Neutrophil (primary cell): ENCODE measurements around the gene URI1.

Experiments used
- H3K27ac ChIP-seq: fragments of 200-600 bp; sonication (generic); 2 replicates; pipeline ENCODE4 v1.5.1; 2016; ENCODE audit warnings: mild to moderate bottlenecking, moderate library complexity
- H3K27me3 ChIP-seq: fragments of 200-600 bp; sonication (generic); 2 replicates; pipeline ENCODE4 v1.6.0; 2016; ENCODE audit warnings: mild to moderate bottlenecking
- H3K36me3 ChIP-seq: fragments of 200-600 bp; sonication (generic); 2 replicates; pipeline ENCODE4 v1.5.1; 2017
- H3K4me1 ChIP-seq, 2 experiments: fragments of 200-600 bp in 1 of 2; sonication (generic) in 1 of 2; 1 replicate in 1 of 2; 2 replicates in 1 of 2; pipeline versions ENCODE4 v1.5.1 to v1.6.1; 2013 to 2016; ENCODE audit warnings: low read depth in 1 of 2, low read length in 1 of 2, mild to moderate bottlenecking in 1 of 2, moderate library complexity in 1 of 2; ENCODE audit not compliant: control insufficient read depth in 1 of 2, insufficient read depth in 1 of 2
- H3K4me3 ChIP-seq, 2 experiments: fragments of 200-600 bp in 1 of 2; sonication (generic) in 1 of 2; 1 replicate in 1 of 2; 2 replicates in 1 of 2; pipeline ENCODE4 v1.5.1; 2013 to 2016; ENCODE audit warnings: low read depth in 1 of 2, low read length in 1 of 2, mild to moderate bottlenecking in 1 of 2, moderate library complexity in 1 of 2
- H3K9me3 ChIP-seq: fragments of 200-600 bp; sonication (generic); 2 replicates; pipeline ENCODE4 v1.5.1; 2016
- TF ChIP-seq, protein P1 (sequence below): fragments of 200-600 bp; sonication (generic); IDR thresholded peaks from 2 replicates; pipeline ENCODE4 v1.5.1; 2016; ENCODE audit warnings: antibody characterized with exemption

The URI1 gene

GRCh38 chr19:30053558-30053957, 111.5 kb downstream of the URI1 start:
- H3K27me3 ChIP-seq = no peaks in the 10 kb centered on the region
- H3K4me3 ChIP-seq = no peak overlapping the region
- no peak overlapping the region for H3K27ac ChIP-seq
- TF ChIP-seq, protein P1, sequence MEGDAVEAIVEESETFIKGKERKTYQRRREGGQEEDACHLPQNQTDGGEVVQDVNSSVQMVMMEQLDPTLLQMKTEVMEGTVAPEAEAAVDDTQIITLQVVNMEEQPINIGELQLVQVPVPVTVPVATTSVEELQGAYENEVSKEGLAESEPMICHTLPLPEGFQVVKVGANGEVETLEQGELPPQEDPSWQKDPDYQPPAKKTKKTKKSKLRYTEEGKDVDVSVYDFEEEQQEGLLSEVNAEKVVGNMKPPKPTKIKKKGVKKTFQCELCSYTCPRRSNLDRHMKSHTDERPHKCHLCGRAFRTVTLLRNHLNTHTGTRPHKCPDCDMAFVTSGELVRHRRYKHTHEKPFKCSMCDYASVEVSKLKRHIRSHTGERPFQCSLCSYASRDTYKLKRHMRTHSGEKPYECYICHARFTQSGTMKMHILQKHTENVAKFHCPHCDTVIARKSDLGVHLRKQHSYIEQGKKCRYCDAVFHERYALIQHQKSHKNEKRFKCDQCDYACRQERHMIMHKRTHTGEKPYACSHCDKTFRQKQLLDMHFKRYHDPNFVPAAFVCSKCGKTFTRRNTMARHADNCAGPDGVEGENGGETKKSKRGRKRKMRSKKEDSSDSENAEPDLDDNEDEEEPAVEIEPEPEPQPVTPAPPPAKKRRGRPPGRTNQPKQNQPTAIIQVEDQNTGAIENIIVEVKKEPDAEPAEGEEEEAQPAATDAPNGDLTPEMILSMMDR = no peak
- H3K36me3 ChIP-seq = no peaks in the 10 kb centered on the region
- no peaks in the 10 kb centered on the region for H3K4me1 ChIP-seq
- H3K9me3 ChIP-seq = no peaks in the 10 kb centered on the region

DNA sequence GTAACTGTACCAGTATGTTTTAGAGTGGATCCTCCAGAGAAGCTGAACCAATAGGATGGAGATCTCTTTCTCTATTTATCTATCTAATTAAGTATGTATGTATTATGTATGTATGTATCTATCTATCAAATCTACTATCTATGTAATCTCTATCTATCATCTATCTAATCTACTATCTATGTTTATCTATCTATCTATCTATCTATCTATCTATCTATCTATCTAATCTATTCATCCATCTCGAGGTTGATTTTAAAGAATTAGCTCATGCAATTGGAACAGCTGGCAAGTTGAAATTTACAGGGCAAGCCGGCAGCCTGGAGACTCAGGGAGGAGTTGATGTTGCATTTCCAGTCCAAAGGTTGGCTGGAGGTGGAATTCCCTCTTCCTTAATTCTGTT, 112.2 kb downstream of the URI1 start:
- Histone ChIP-seq H3K27me3 (no peaks in the 10 kb centered on the region), H3K36me3 (no peaks in the 10 kb centered on the region), H3K9me3 (no peaks in the 10 kb centered on the region), H3K4me1 (no peaks in the 10 kb centered on the region), H3K4me3 (no peak overlapping the region), H3K27ac (no peak overlapping the region)
- TF ChIP-seq, protein P1 = no peak

GRCh38 chr19:30056580-30056979, 114.5 kb downstream of the URI1 start:
- Histone ChIP-seq H3K4me3 (no peak overlapping the region), H3K4me1 (no peaks in the 10 kb centered on the region), H3K36me3 (no peaks in the 10 kb centered on the region), H3K9me3 (no peaks in the 10 kb centered on the region), H3K27me3 (no peaks in the 10 kb centered on the region), H3K27ac (no peak overlapping the region)
- TF ChIP-seq, protein P1 = no peak

GRCh38 chr19:30059741-30060457, 117.9 kb downstream of the URI1 start:
- Histone ChIP-seq H3K36me3 (no peaks in the 10 kb centered on the region), H3K4me1 (no peaks in the 10 kb centered on the region), H3K4me3 (no peak overlapping the region), H3K27me3 (no peaks in the 10 kb centered on the region), H3K27ac (no peak overlapping the region), H3K9me3 (no peaks in the 10 kb centered on the region)
- TF ChIP-seq, protein P1 = no peak

DNA sequence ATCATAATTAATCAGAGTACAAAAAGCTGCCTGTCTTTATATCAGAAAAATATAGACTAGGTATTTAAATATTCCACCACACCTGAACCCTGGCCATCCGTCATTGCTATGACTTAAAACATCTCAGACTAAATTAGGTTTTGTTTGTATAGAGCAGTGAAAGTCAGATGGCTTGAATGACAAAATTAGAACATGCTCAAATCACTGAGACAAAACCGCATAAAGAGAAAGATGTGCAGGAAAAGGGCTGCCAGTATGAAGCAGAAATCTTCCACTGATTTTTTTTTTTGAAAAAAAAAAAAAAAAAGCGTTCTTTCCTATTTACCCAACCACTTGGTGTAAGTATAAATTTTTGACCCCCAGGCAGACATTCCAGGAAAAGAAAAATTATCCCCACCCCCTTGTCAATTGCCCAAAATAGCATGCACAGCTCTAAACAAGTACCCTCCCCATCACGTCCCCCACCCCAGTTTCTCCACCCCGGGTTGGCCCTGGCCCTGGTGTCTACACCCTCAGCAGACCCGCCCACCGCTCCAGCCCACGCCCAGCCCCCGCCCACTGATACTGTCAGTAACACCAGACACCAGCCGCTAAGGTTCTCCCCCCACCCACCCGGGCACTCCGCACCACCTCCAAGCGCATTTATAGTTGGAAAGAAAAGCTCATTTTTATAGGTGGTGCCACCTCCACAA, 118.6 kb downstream of the URI1 start:
- Histone ChIP-seq H3K27ac (no peak overlapping the region), H3K9me3 (no peaks in the 10 kb centered on the region), H3K4me3 (no peak overlapping the region), H3K27me3 (no peaks in the 10 kb centered on the region), H3K4me1 (no peaks in the 10 kb centered on the region), H3K36me3 (no peaks in the 10 kb centered on the region)
- TF ChIP-seq, protein P1 = no peak
